Retina (tissue), 1 donor: ENCODE measurements around the gene ZBTB37.
A peak's percentile ranks its signal among the peaks of the same experiment; 100 is the strongest.
"Not testable (repeated sequence)": the region's sequence is repeated elsewhere in the genome, so short reads cannot be mapped to it uniquely, and the experiment has no call there.

Experiments used
- DNase-seq: peaks from one replicate; pipeline ENCODE4 v3.0.0-alpha.2; 2016

Gene ZBTB37

GRCh38 chr1:173868266-173869020, at the start of gene ZBTB37:
Gene ZBTB37 (plus strand): TSS chr1:173868380. CDS start chr1:173870226, 1,846 bp downstream.
- DNase-seq = peak; percentile 65

GRCh38 chr1:173818459-173818858, 49.7 kb upstream of the ZBTB37 start:
- no peak for DNase-seq

- DNase-seq = no peak
Observed at GRCh38 chr1:173821680-173822079, 46.5 kb upstream of the ZBTB37 start.

- no peak for DNase-seq
Observed at GRCh38 chr1:173823781-173824314, 44.3 kb upstream of the ZBTB37 start.

GRCh38 chr1:173824315-173825081, 43.7 kb upstream of the ZBTB37 start, which contains the start of the genes CENPL and DARS2:
Gene CENPL (minus strand): TSS chr1:173824883. CDS start chr1:173811299, 13,584 bp downstream.
Gene DARS2 (plus strand): TSS chr1:173824673. CDS start chr1:173825230, 557 bp downstream.
- peak; percentile 97 for DNase-seq

- DNase-seq = no peak
Observed at GRCh38 chr1:173827611-173828010, 40.6 kb upstream of the ZBTB37 start.

GRCh38 chr1:173832748-173833147, 35.4 kb upstream of the ZBTB37 start:
- no peak for DNase-seq

- no peak for DNase-seq
Observed at GRCh38 chr1:173852105-173852504, 16.1 kb upstream of the ZBTB37 start.

- DNase-seq = no peak
Observed at GRCh38 chr1:173853074-173853473, 15.1 kb upstream of the ZBTB37 start.

- no peak for DNase-seq
Observed at GRCh38 chr1:173856014-173856413, 12.2 kb upstream of the ZBTB37 start.

GRCh38 chr1:173856903-173857302, 11.3 kb upstream of the ZBTB37 start:
- DNase-seq = no peak

GRCh38 chr1:173857363-173857917, 10.7 kb upstream of the ZBTB37 start:
- no peak for DNase-seq

- DNase-seq = not testable (repeated sequence)
Observed at GRCh38 chr1:173859547-173859946, 8.6 kb upstream of the ZBTB37 start.

- no peak for DNase-seq
Observed at GRCh38 chr1:173860065-173860464, 8.1 kb upstream of the ZBTB37 start.

GRCh38 chr1:173861731-173862145, 6.4 kb upstream of the ZBTB37 start:
- DNase-seq = no peak

GRCh38 chr1:173862146-173862768, 5.9 kb upstream of the ZBTB37 start:
- DNase-seq = not testable (repeated sequence)

GRCh38 chr1:173862769-173863223, 5.4 kb upstream of the ZBTB37 start:
- no peak for DNase-seq

- no peak for DNase-seq
Observed at GRCh38 chr1:173863224-173864161, 4.7 kb upstream of the ZBTB37 start.

GRCh38 chr1:173864179-173864867, 3.9 kb upstream of the ZBTB37 start:
- no peak for DNase-seq

- no peak for DNase-seq
Observed at GRCh38 chr1:173865468-173866164, 2.6 kb upstream of the ZBTB37 start.
